Sigmoid colon (tissue), 7 donors: ENCODE results near the gene SMARCC2. TPM values are rescaled to one million over a fixed set of nuclear protein-coding genes. Genes with fewer than 3 reads are reported as not detected.

Experiments used
- DNase-seq: peaks from one replicate; pipeline ENCODE4 v3.0.0-alpha.2; 2019
- H3K27ac ChIP-seq, 4 donors: fragments of 200-600 bp; sonication (generic); one replicate each; pipeline ENCODE4 v1.5.1; 2016 to 2019; ENCODE audit warnings: mild to moderate bottlenecking in 1 of 4
- H3K27me3 ChIP-seq, 3 donors: fragments of 200-600 bp; sonication (generic); one replicate each; pipeline ENCODE4 v1.5.1; 2019; ENCODE audit warnings: mild to moderate bottlenecking in 1 of 3
- H3K36me3 ChIP-seq, 4 donors: fragments of 200-600 bp; sonication (generic); one replicate each; pipeline ENCODE4 v1.5.1; 2016 to 2019
- H3K4me1 ChIP-seq, 4 donors: fragments of 200-600 bp; sonication (generic); one replicate each; pipeline ENCODE4 v1.5.1; 2017 to 2019
- H3K4me3 ChIP-seq, 4 donors: fragments of 200-600 bp; sonication (generic); one replicate each; pipeline ENCODE4 v1.5.1; 2017 to 2019; ENCODE audit warnings: mild to moderate bottlenecking in 2 of 4, moderate library complexity in 1 of 4
- H3K9me3 ChIP-seq, 4 donors: fragments of 200-600 bp in 3 of 4; sonication (generic) in 3 of 4; one replicate each; pipeline versions ENCODE4 v1.5.1 to v1.6.1; 2013 to 2019
- CTCF ChIP-seq, 4 experiments: fragments of 450-650 bp in 3 of 4; fragments of 200-600 bp in 1 of 4; IDR thresholded peaks; one replicate each; pipeline ENCODE4 v1.5.1; 2016 to 2019; ENCODE audit warnings: antibody characterized with exemption in 4 of 4, mild to moderate bottlenecking in 3 of 4, moderate library complexity in 2 of 4
- EP300 ChIP-seq, 4 donors: sonication (generic); formaldehyde crosslinking; IDR thresholded peaks; one replicate each; pipeline ENCODE4 v1.6.1; 2017; ENCODE audit warnings: antibody characterized with exemption in 4 of 4
- POLR2A ChIP-seq, 2 donors: fragments of 450-650 bp; IDR thresholded peaks; one replicate each; pipeline ENCODE4 v1.6.1; 2016; ENCODE audit warnings: antibody characterized with exemption in 2 of 2, mild to moderate bottlenecking in 2 of 2, moderate library complexity in 2 of 2
- POLR2AphosphoS5 ChIP-seq, 4 donors: sonication (generic); formaldehyde crosslinking; IDR thresholded peaks; one replicate each; pipeline ENCODE4 v1.6.1; 2017; ENCODE audit warnings: antibody characterized with exemption in 4 of 4
- WGBS, 2 donors: extraction: QIAGEN DNeasy Blood & Tissue Kit; methylation state at CpG; one replicate each; pipeline ENCODE4 v1.1.7; 2013; 5-methylcytosine and 5-hydroxymethylcytosine counted together
- intact Hi-C: fragments of 100-400 bp; cut with DNase I; formaldehyde crosslinking; loops from one replicate; pipeline ENCODE4 v1.15.1; 2023
- polyA plus RNA-seq, 3 donors: library from polyadenylated mRNA; stranded (reverse); fragments of 200-250 nt; gene quantifications; one replicate each; pipeline ENCODE4 v1.2.3, GENCODE V29; 2013
- total RNA-seq, 4 donors: library from RNA; depleted of rRNA; stranded (reverse); fragments of >200 nt; gene quantifications; one replicate each; pipeline ENCODE4 v1.1.0, GENCODE V29; 2016
- donor health status: healthy with polysubstance abuse.
- donor health status: Bipolar disorder and iron deficiency.
- donor health status: healthy.

Gene SMARCC2
- total and polyA plus RNA-seq, 7 donors = 18.0 to 135 (median 55.7) TPM

- H3K27ac ChIP-seq = peak overlapping the region; percentile 93 to 99 (median 94)
- TF ChIP-seq EP300 (IDR thresholded peaks at IDR 0.05) (no peak), POLR2AphosphoS5 (IDR thresholded peaks at IDR 0.05) (peak in 2 of 4 donors; percentile 50 to 74), CTCF (IDR thresholded peaks at IDR 0.05) (no peak), POLR2A (IDR thresholded peaks at IDR 0.05) (no peak)
- intact Hi-C loops = no loop called here
- no peak for DNase-seq
- H3K9me3 ChIP-seq = no peaks in the 10 kb centered on the region
- no peaks in the 10 kb centered on the region for H3K27me3 ChIP-seq
- H3K4me1 ChIP-seq = peaks cover 0 to 45% (median 37%) of the 10 kb centered on the region in 4 donors
- peak overlapping the region in 3 of 4 donors; percentile 61 to 90 (median 66) for H3K4me3 ChIP-seq
- peaks cover 35 to 82% (median 57%) of the 10 kb centered on the region in 4 donors for H3K36me3 ChIP-seq
- WGBS, 2 donors = 61 to 73% methylated on average over 11 of the region's 11 CpGs
Measured at GRCh38 chr12:56162468-56163290, 26.6 kb downstream of the SMARCC2 start.

GRCh38 chr12:56161690-56162351, 27.5 kb downstream of the SMARCC2 start:
- peak in 1 of 2 donors; percentile 14 for TF ChIP-seq POLR2A (IDR thresholded peaks at IDR 0.05)
- TF ChIP-seq EP300 (IDR thresholded peaks at IDR 0.05) = no peak
- peak in 3 of 4 donors; percentile 44 to 69 (median 49) for TF ChIP-seq POLR2AphosphoS5 (IDR thresholded peaks at IDR 0.05)
- no peak for TF ChIP-seq CTCF (IDR thresholded peaks at IDR 0.05)
- H3K27me3 ChIP-seq = no peaks in the 10 kb centered on the region
- intact Hi-C loops = no loop called here
- H3K4me3 ChIP-seq = peak overlapping the region; percentile 61 to 99 (median 78)
- peaks cover 0 to 53% (median 43%) of the 10 kb centered on the region in 4 donors for H3K4me1 ChIP-seq
- H3K36me3 ChIP-seq = peaks cover 35 to 73% (median 50%) of the 10 kb centered on the region in 4 donors
- no peaks in the 10 kb centered on the region for H3K9me3 ChIP-seq
- WGBS, 2 donors = 77 to 80% methylated on average over 10 of the region's 10 CpGs
- peak; percentile 90 for DNase-seq
- H3K27ac ChIP-seq = peak overlapping the region; percentile 93 to 99 (median 94)

GRCh38 chr12:56160894-56161689, 28.2 kb downstream of the SMARCC2 start:
- intact Hi-C loops = no loop called here
- DNase-seq = no peak

More at GRCh38 chr12:56160894-56161689, 28.2 kb downstream of the SMARCC2 start:
- Histone ChIP-seq H3K36me3 (peaks cover 35 to 66% (median 45%) of the 10 kb centered on the region in 4 donors), H3K27ac (peak overlapping the region; percentile 93 to 99 (median 94)), H3K4me3 (peak overlapping the region; percentile 61 to 99 (median 78)), H3K9me3 (no peaks in the 10 kb centered on the region), H3K27me3 (no peaks in the 10 kb centered on the region), H3K4me1 (peaks cover 0 to 58% (median 46%) of the 10 kb centered on the region in 4 donors)
- TF ChIP-seq CTCF (IDR thresholded peaks at IDR 0.05) (no peak), EP300 (IDR thresholded peaks at IDR 0.05) (no peak), POLR2A (IDR thresholded peaks at IDR 0.05) (no peak), POLR2AphosphoS5 (IDR thresholded peaks at IDR 0.05) (no peak)
- WGBS, 2 donors = 66 to 74% methylated on average over 11 of the region's 11 CpGs
